HEK293 (cell line): ENCODE data around the gene PLOD3.
"Not testable (repeated sequence)": the region's sequence is repeated elsewhere in the genome, so short reads cannot be mapped to it uniquely, and the experiment has no call there.

Experiments used
- CTCF ChIA-PET: fragments of 350-600 bp; formaldehyde crosslinking; extraction: SDS; loops from one replicate; lab custom pipeline; 2021; ENCODE audit warnings: antibody characterized with exemption; lab: Yijun Ruan, JAX
- POLR2A ChIA-PET: fragments of 300-600 bp; formaldehyde crosslinking; extraction: SDS; loops from one replicate; lab custom pipeline; 2020; ENCODE audit warnings: antibody characterized with exemption, inconsistent platforms; lab: Yijun Ruan, JAX
- H3K27ac ChIP-seq: fragments of 200-500 bp; sonication (Bioruptor generic); 2 replicates; pipeline ENCODE4 v1.5.1; 2014; ENCODE audit warnings: low read depth, low read length, control low read depth, inconsistent platforms; ENCODE audit errors: extremely low read depth
- H3K36me3 ChIP-seq, 2 experiments: fragments of 200-500 bp in 1 of 2; sonication (Bioruptor generic) in 1 of 2; 1 replicate in 1 of 2; 2 replicates in 1 of 2; pipeline ENCODE4 v1.5.1; 2014 to 2017; ENCODE audit warnings: inconsistent platforms in 2 of 2, low read length in 2 of 2; ENCODE audit not compliant: control insufficient read depth in 2 of 2, insufficient read depth in 1 of 2
- H3K4me1 ChIP-seq: fragments of 200-500 bp; sonication (Bioruptor generic); 2 replicates; pipeline ENCODE4 v1.5.1; 2014; ENCODE audit warnings: mild to moderate bottlenecking, low read length, inconsistent platforms; ENCODE audit not compliant: control insufficient read depth, insufficient read depth
- H3K4me3 ChIP-seq: 2 replicates; pipeline ENCODE4 v1.5.1; 2011; ENCODE audit warnings: low read depth, mild to moderate bottlenecking, control low read depth, low read length, moderate library complexity
- H3K9me3 ChIP-seq: fragments of 200-500 bp; sonication (Bioruptor generic); 2 replicates; pipeline ENCODE4 v1.5.1; 2014; ENCODE audit warnings: low read depth, low read length, inconsistent platforms; ENCODE audit not compliant: control insufficient read depth, insufficient read depth
- EGR2 ChIP-seq: fragments of 450-650 bp; formaldehyde crosslinking; IDR thresholded peaks from 2 replicates; pipeline ENCODE4 v1.5.1; 2016; ENCODE audit warnings: low read depth, missing biosample characterization, missing genetic modification characterization
- HOXA7 ChIP-seq: sonication (generic); formaldehyde crosslinking; IDR thresholded peaks from 2 replicates; pipeline ENCODE4 v1.8.1; 2022; ENCODE audit warnings: missing genetic modification reagents, borderline replicate concordance
- KLF1 ChIP-seq: fragments of 450-650 bp; formaldehyde crosslinking; IDR thresholded peaks from 2 replicates; pipeline ENCODE4 v1.5.1; 2016; ENCODE audit warnings: missing biosample characterization, missing genetic modification characterization
- KLF9 ChIP-seq: fragments of 450-650 bp; formaldehyde crosslinking; IDR thresholded peaks from 2 replicates; pipeline ENCODE4 v1.5.1; 2016; ENCODE audit warnings: missing biosample characterization, missing genetic modification characterization, low read depth
- PRDM1 ChIP-seq: fragments of 450-650 bp; formaldehyde crosslinking; IDR thresholded peaks from 2 replicates; pipeline ENCODE4; 2016; ENCODE audit warnings: missing biosample characterization, missing genetic modification characterization
- ZFHX2 ChIP-seq: fragments of 450-650 bp; formaldehyde crosslinking; conservative IDR thresholded peaks from 2 replicates; pipeline ENCODE4 v1.5.1; 2016; ENCODE audit warnings: missing biosample characterization, missing genetic modification characterization
- ZFP37 ChIP-seq: fragments of 450-650 bp; formaldehyde crosslinking; IDR thresholded peaks from 2 replicates; pipeline ENCODE4 v1.5.1; 2016; ENCODE audit warnings: missing biosample characterization, missing genetic modification characterization
- ZNF121 ChIP-seq: fragments of 450-650 bp; formaldehyde crosslinking; IDR thresholded peaks from 2 replicates; pipeline ENCODE4 v1.5.1; 2016; ENCODE audit warnings: missing biosample characterization, missing genetic modification characterization
- ZNF133 ChIP-seq: fragments of 450-650 bp; formaldehyde crosslinking; IDR thresholded peaks from 2 replicates; pipeline ENCODE4 v1.5.1; 2016; ENCODE audit warnings: missing biosample characterization, missing genetic modification characterization
- ZNF223 ChIP-seq: fragments of 450-650 bp; formaldehyde crosslinking; IDR thresholded peaks from 2 replicates; pipeline ENCODE4 v1.5.1; 2016; ENCODE audit warnings: missing biosample characterization, missing genetic modification characterization
- ZNF404 ChIP-seq: fragments of 450-650 bp; formaldehyde crosslinking; IDR thresholded peaks from 2 replicates; pipeline ENCODE4 v1.5.1; 2017; ENCODE audit warnings: missing biosample characterization, missing genetic modification characterization
- ZNF830 ChIP-seq: fragments of 450-650 bp; IDR thresholded peaks from 2 replicates; pipeline ENCODE4 v1.5.0; 2018; ENCODE audit warnings: missing biosample characterization, missing genetic modification characterization, low read depth, mild to moderate bottlenecking, moderate library complexity
- ZNF843 ChIP-seq: fragments of 450-650 bp; formaldehyde crosslinking; IDR thresholded peaks from 2 replicates; pipeline ENCODE4 v1.5.1; 2016; ENCODE audit warnings: missing biosample characterization, missing genetic modification characterization
- TF ChIP-seq, protein P1 (sequence below): fragments of 450-650 bp; formaldehyde crosslinking; IDR thresholded peaks from 2 replicates; pipeline ENCODE4 v1.5.1; 2016; ENCODE audit warnings: missing biosample characterization, missing genetic modification characterization
- TF ChIP-seq, protein P2 (sequence below): fragments of 450-650 bp; formaldehyde crosslinking; IDR thresholded peaks from 2 replicates; pipeline ENCODE4 v1.5.1; 2016; ENCODE audit warnings: missing biosample characterization, missing genetic modification characterization

PLOD3 gene

DNA sequence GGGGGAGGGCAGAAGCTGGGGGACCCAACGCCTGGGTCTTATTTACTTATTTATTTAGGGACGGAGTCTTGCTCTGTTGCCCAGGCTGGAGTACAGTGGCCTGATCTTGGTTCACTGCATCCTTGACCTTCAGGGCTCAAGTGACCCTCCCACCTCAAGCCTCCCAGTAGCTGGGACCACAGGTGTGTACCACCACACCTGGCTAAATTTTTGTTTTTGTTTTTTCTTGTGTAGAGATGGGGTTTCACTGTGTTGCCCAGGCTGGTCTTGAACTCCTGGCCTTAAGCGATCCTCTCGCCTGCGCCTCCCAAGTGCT is 14.8 kb downstream of the PLOD3 start:
- CTCF ChIA-PET, result interaction anchor here (3.2 kb wide), 1 partner anchor 10 kb away, joined by 17 read pairs; no protein-coding TSS in a partner anchor
- H3K4me1 ChIP-seq, result no peaks in the 10 kb centered on the region
- TF ChIP-seq ZNF121 (tag by site-specific recombination) (peak; percentile 34; the same call in 1 of the 2 replicates), ZNF404 (tag by site-specific recombination) (no peak)
- TF ChIP-seq, all 188 proteins: peak for 1
- H3K27ac ChIP-seq, result no peak overlapping the region
- H3K36me3 ChIP-seq, result peaks cover 0 to 2% of the 10 kb centered on the region in 2 experiments; a peak in 1 of 3 replicates
- H3K9me3 ChIP-seq, result no peaks in the 10 kb centered on the region
- POLR2A ChIA-PET, result interaction anchor here (0.6 to 1.5 kb wide), 2 partner anchors 15 to 51 kb away, joined by 5 to 6 read pairs; partner anchors contain the start of genes PLOD3 and ZNHIT1
- no peak overlapping the region for H3K4me3 ChIP-seq

DNA sequence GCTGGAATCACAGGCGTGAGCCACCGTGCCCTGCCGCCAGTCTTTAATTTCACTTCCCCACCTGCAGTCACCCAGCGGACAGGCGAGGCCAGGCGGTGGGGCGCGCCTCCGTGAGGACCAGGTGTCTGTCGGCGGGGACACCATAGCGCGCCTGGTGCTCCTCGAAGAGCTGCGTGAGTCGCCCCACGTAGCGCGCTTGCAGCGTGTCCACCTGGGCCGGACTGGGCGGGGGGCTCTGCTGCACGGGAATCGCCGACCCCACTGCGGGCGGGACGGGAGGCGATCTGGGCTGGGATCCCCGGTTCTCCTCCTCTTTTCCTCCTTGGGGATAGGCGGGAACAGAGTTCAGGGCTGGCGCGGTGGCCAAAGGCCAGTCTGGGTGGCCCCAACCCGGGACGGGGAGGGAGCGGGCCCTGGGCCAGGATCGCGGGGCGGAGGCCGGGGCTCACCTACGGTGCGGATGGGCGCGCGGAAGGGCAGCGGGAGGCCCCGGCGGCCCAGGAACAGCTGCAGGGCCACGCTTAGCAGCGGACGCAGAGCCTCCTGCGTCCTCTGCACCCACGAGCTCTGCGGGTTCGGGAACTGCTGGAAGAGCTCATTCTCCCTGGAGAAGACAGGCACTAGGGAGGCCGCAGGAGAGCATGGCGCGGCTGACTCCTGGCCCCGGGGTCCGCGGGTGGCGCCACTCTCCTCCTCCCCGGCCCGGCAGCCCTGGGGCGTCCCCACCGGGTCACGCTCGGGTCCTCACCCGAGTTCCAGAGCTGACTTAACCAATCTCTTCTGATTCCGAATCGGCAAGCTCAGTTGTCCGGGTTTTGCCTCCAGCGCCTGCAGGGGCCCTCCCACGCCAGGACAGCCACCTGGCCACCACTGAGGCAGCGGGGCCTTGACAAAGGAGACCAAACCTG is 15.4 kb downstream of the PLOD3 start:
- TF ChIP-seq HOXA7 (CRISPR knock-in tag) (no peak), ZFP37 (tag by site-specific recombination) (no peak), ZNF223 (tag by site-specific recombination) (no peak)
- TF ChIP-seq, all 188 proteins: peak for 0
- POLR2A ChIA-PET, result interaction anchor here (0.6 to 1.5 kb wide), 2 partner anchors 16 to 120 kb away, joined by 3 to 6 read pairs; partner anchors contain the start of genes IFT22, PLOD3 and ZNHIT1
- Histone ChIP-seq H3K36me3 (no peaks in the 10 kb centered on the region), H3K4me1 (no peaks in the 10 kb centered on the region), H3K9me3 (no peaks in the 10 kb centered on the region), H3K27ac (no peak overlapping the region), H3K4me3 (no peak overlapping the region)
- CTCF ChIA-PET, result interaction anchor here (3.2 kb wide), 1 partner anchor 9 kb away, joined by 17 read pairs; no protein-coding TSS in a partner anchor

DNA sequence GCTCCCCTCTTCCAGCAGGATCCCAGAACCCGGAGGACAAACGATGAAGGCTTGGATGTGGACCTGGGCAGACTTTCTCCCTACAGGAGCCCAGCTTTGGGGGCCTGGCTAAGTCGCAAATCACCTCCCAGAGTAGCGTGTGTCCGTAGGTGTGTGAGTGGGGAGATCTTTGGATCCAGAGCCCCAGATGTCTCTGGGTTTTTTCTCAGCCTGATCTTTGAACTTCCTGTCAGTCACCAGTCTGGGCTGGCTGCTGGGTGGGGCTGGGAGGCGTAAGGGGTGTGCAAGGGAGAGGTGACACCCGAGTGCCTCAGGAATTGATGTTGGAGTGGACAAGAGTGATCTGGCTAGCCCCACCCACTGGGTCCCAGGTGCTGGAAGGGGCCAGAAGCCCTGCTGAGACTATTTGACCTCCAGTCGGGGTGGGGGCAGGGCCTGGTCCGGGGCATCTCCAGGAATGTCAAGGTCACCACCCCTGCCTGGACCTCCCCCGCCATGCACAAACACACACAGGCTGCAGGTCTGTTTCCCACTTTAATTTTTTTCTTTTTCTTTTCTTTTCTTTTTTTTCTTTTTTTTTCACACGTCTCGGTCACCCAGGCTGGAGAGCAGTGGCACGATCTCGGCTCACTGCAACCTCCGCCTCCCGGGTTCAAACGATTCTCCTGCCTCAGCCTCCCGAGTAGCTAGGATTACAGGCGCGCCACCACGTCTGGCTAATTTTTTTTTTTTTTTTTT is 16.4 kb downstream of the PLOD3 start, which contains the start of gene MOGAT3:
Gene MOGAT3 (minus strand): TSS at position 175 of the 738 bp plus-strand sequence. CDS start 182 bp downstream, outside the sequence.
- no peak within 1 kb of the TSS for H3K27ac ChIP-seq
- peak; percentile 67 for TF ChIP-seq ZFHX2
- no peak for TF ChIP-seq KLF9 (tag by site-specific recombination)
- TF ChIP-seq EGR2 (tag by site-specific recombination), result peak; percentile 66
- TF ChIP-seq KLF1 (tag by site-specific recombination), result peak; percentile 63; the same call in 1 of the 2 replicates
- TF ChIP-seq, protein P1, sequence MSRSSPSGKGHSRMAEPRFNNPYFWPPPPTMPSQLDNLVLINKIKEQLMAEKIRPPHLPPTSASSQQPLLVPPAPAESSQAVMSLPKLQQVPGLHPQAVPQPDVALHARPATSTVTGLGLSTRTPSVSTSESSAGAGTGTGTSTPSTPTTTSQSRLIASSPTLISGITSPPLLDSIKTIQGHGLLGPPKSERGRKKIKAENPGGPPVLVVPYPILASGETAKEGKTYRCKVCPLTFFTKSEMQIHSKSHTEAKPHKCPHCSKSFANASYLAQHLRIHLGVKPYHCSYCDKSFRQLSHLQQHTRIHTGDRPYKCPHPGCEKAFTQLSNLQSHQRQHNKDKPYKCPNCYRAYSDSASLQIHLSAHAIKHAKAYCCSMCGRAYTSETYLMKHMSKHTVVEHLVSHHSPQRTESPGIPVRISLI (tag by site-specific recombination), result 0 out of 2 replicates have a peak, but pooled peaks have one; percentile 52
- no peak for TF ChIP-seq ZNF830 (tag by site-specific recombination)
- TF ChIP-seq, all 188 proteins: peak for 4
- no peak within 1 kb of the TSS for H3K4me3 ChIP-seq
- H3K36me3 ChIP-seq, result no peaks in the 10 kb centered on the region
- CTCF ChIA-PET, result interaction anchor here (0.9 to 1.2 kb wide), 3 partner anchors 11 to 73 kb away, joined by 3 to 4 read pairs (median 3); no protein-coding TSS in a partner anchor
- no peaks in the 10 kb centered on the region for H3K9me3 ChIP-seq
- no peaks in the 10 kb centered on the region for H3K4me1 ChIP-seq
- POLR2A ChIA-PET, result no interaction called here

DNA sequence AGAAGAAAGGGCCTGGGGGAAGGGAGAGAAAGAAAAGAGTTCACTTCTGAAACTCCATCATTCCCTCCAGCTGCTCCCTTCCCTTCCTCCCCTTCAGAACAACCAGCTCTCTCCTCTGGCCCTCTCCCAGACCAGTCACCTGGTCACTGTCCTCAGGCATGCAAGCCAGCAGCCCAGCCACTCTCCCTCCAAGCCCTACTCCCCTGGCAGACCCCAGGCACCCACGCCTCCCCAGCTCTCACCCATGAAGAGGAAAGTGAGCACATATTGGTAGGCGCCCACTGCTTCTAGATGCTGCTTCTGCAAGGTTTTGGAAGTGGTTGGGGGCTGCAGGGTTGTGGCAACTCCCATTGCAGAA is 16.9 kb downstream of the PLOD3 start:
- Histone ChIP-seq H3K36me3 (no peaks in the 10 kb centered on the region), H3K9me3 (no peaks in the 10 kb centered on the region), H3K27ac (no peak overlapping the region), H3K4me1 (no peaks in the 10 kb centered on the region), H3K4me3 (no peak overlapping the region)
- POLR2A ChIA-PET, result no interaction called here
- CTCF ChIA-PET, result interaction anchor here (0.6 to 1.2 kb wide), 6 partner anchors 10 to 109 kb away, joined by 3 to 4 read pairs (median 3); partner anchors contain the start of genes PLOD3 and ZNHIT1
- TF ChIP-seq PRDM1 (tag by site-specific recombination) (peak; percentile 50; the same call in 1 of the 2 replicates), ZNF133 (tag by site-specific recombination) (no peak), ZNF843 (tag by site-specific recombination) (no peak)
- TF ChIP-seq, protein P2, sequence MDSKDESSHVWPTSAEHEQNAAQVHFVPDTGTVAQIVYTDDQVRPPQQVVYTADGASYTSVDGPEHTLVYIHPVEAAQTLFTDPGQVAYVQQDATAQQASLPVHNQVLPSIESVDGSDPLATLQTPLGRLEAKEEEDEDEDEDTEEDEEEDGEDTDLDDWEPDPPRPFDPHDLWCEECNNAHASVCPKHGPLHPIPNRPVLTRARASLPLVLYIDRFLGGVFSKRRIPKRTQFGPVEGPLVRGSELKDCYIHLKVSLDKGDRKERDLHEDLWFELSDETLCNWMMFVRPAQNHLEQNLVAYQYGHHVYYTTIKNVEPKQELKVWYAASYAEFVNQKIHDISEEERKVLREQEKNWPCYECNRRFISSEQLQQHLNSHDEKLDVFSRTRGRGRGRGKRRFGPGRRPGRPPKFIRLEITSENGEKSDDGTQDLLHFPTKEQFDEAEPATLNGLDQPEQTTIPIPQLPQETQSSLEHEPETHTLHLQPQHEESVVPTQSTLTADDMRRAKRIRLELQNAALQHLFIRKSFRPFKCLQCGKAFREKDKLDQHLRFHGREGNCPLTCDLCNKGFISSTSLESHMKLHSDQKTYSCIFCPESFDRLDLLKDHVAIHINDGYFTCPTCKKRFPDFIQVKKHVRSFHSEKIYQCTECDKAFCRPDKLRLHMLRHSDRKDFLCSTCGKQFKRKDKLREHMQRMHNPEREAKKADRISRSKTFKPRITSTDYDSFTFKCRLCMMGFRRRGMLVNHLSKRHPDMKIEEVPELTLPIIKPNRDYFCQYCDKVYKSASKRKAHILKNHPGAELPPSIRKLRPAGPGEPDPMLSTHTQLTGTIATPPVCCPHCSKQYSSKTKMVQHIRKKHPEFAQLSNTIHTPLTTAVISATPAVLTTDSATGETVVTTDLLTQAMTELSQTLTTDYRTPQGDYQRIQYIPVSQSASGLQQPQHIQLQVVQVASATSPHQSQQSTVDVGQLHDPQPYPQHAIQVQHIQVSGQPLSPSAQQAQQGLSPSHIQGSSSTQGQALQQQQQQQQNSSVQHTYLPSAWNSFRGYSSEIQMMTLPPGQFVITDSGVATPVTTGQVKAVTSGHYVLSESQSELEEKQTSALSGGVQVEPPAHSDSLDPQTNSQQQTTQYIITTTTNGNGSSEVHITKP (tag by site-specific recombination), result no peak

DNA sequence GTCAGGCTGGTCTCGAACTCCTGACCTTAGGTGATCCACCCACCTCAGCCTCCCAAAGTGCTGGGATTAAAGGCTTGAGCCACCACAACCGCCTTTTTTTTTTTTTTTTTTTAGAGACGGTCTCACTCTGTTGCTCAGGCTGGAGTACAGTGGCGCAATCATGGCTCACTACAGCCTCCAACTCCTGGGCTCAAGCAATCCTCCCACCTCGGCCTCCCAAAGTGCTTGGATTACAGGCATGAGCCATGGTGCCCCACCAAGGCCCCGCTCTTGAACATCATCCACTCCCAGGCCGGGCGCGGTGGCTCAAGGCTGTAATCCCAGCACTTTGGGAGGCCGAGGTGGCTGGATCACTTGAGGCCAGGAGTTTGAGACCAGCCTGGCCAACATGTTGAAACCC is 17.9 kb downstream of the PLOD3 start:
- H3K36me3 ChIP-seq, H3K4me1 ChIP-seq, H3K9me3 ChIP-seq, POLR2A ChIA-PET, H3K27ac ChIP-seq, H3K4me3 ChIP-seq: not testable (repeated sequence)
- CTCF ChIA-PET, result interaction anchor here (0.5 to 1.1 kb wide), 6 partner anchors 10 to 798 kb away, joined by 3 to 4 read pairs (median 3); partner anchors contain the start of genes PLOD3 and ZNHIT1
